CD4-positive, CD25-positive, alpha-beta regulatory T cell (primary cell): Measurements from ENCODE around the gene APPBP2. TPM values are rescaled to one million over a fixed set of nuclear protein-coding genes. Genes with fewer than 3 reads are reported as not detected.
A peak's percentile ranks its signal among the peaks of the same experiment; 100 is the strongest.

ENCODE experiments used
- ATAC-seq, 2 donors: fragments of 150-1000 bp; cut with Tn5 transposase; one replicate each; pipeline ENCODE4 v1.10.0; 2021; ENCODE audit warnings: low read depth in 2 of 2, moderate number of reproducible peaks in 2 of 2, moderate library complexity in 1 of 2
- DNase-seq, 3 donors: peaks; one replicate each; pipeline versions ENCODE4 v3.0.0 to v3.0.0-alpha.2; 2012 to 2022; ENCODE audit warnings: mixed read lengths in 1 of 3
- H3K27ac ChIP-seq: one replicate; pipeline ENCODE4 v1.7.0; 2013; ENCODE audit warnings: mild to moderate bottlenecking, low read length; ENCODE audit not compliant: insufficient read depth, poor library complexity, severe bottlenecking
- H3K27me3 ChIP-seq: one replicate; pipeline ENCODE4 v1.7.0; 2013; ENCODE audit warnings: low read length; ENCODE audit not compliant: control insufficient read depth, insufficient read depth
- H3K36me3 ChIP-seq: one replicate; pipeline ENCODE4 v1.7.0; 2013; ENCODE audit warnings: mild to moderate bottlenecking, low read length, moderate library complexity; ENCODE audit not compliant: control insufficient read depth, insufficient read depth
- H3K4me1 ChIP-seq: 2 replicates; pipeline ENCODE4 v1.7.0; 2013; ENCODE audit warnings: mild to moderate bottlenecking, low read length; ENCODE audit not compliant: insufficient read depth, control insufficient read depth, poor library complexity, severe bottlenecking
- H3K4me3 ChIP-seq: one replicate; pipeline ENCODE4 v1.7.0; 2013; ENCODE audit warnings: low read depth, mild to moderate bottlenecking, low read length, moderate library complexity
- H3K9me3 ChIP-seq, 2 experiments: 1 replicate in 1 of 2; 2 replicates in 1 of 2; pipeline ENCODE4 v1.7.0; 2013; ENCODE audit warnings: low read length in 2 of 2, mild to moderate bottlenecking in 1 of 2, moderate library complexity in 1 of 2; ENCODE audit not compliant: control insufficient read depth in 2 of 2
- H3K27ac Mint-ChIP-seq, 3 donors: one replicate each; pipeline ENCODE4 v1.8.0; 2020 to 2022; ENCODE audit warnings: mild to moderate bottlenecking in 3 of 3, mixed read lengths in 3 of 3, moderate library complexity in 2 of 3
- H3K27me3 Mint-ChIP-seq: one replicate; pipeline ENCODE4 v1.8.0; 2022; ENCODE audit warnings: mild to moderate bottlenecking, mixed read lengths
- H3K36me3 Mint-ChIP-seq: one replicate; pipeline ENCODE4 v1.8.0; 2020; ENCODE audit warnings: mixed read lengths
- H3K4me1 Mint-ChIP-seq, 4 donors: one replicate each; pipeline ENCODE4 v1.8.0; 2020 to 2022; ENCODE audit warnings: mixed read lengths in 4 of 4, mild to moderate bottlenecking in 1 of 4
- H3K4me3 Mint-ChIP-seq, 4 donors: one replicate each; pipeline ENCODE4 v1.8.0; 2020 to 2022; ENCODE audit warnings: mild to moderate bottlenecking in 4 of 4, mixed read lengths in 4 of 4, moderate library complexity in 3 of 4
- H3K9me3 Mint-ChIP-seq, 7 donors: one replicate each; pipeline ENCODE4 v1.8.0; 2020 to 2022; ENCODE audit warnings: mixed read lengths in 7 of 7, mild to moderate bottlenecking in 3 of 7, moderate library complexity in 2 of 7
- polyA plus RNA-seq, 4 donors: library from polyadenylated mRNA; unstranded; fragments of 300-500 nt; fragmentation: Illumina TruSeq; gene quantifications; one replicate each; pipeline ENCODE4 v1.2.3, GENCODE V29; 2021
- total RNA-seq: library from RNA; stranded (reverse); gene quantifications from one replicate; pipeline ENCODE4 v1.2.3, GENCODE V29; 2022

Gene APPBP2
- total and polyA plus RNA-seq, 5 donors from 2014 or later, result 26.2 to 39.1 (median 33.5) TPM

- Mint-ChIP-seq H3K4me3 (no peak overlapping the region), H3K36me3 (peaks cover 22% of the 10 kb centered on the region), H3K27me3 (no peaks in the 10 kb centered on the region), H3K9me3 (peaks cover 0 to 1% (median 0%) of the 10 kb centered on the region in 7 donors), H3K4me1 (peaks cover 1 to 10% (median 6%) of the 10 kb centered on the region in 4 donors), H3K27ac (peak overlapping the region in 1 of 3 donors; percentile 61)
- Histone ChIP-seq H3K9me3 (no peaks in the 10 kb centered on the region), H3K36me3 (peaks cover 67% of the 10 kb centered on the region), H3K27ac (no peak overlapping the region), H3K4me1 (no peaks in the 10 kb centered on the region), H3K27me3 (no peaks in the 10 kb centered on the region), H3K4me3 (no peak overlapping the region)
- DNase-seq (no peak), ATAC-seq (no peak)
Measured at GRCh38 chr17:60464343-60464742, 61.7 kb downstream of the APPBP2 start.

DNA sequence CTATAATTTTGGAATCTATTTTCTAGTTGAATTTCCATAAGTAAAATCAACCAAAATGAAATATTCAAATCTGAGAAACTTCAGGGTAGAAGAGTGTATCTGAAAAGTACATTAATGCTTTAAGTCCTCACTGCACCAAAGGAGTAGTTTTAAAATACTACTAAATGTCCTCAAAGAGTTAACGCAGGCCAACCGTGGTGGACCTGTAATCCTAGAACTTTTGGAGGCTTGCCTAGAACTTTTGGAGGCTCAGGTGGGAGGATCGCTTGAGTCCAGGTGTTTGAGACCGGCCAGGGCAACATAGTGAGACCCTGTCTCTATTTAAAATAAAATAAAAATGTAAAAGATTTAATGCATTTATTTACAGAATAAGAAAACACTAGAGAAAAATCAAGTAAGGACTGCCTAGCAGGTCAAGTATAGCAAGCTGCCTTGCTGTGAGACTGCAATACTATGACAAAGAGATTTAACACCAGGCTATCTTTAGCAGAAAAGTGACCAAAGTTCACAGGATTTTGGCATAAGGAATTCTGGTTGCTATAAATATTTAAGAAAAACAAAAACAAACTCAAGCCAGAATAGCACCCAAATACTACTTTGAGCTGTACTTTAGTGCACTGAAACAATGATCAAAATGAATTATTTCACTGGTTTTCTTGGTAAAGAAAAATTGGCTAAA lies 62.7 kb downstream of the APPBP2 start:
- no peaks in the 10 kb centered on the region for H3K27me3 Mint-ChIP-seq
- peaks cover 0 to 1% (median 0%) of the 10 kb centered on the region in 7 donors for H3K9me3 Mint-ChIP-seq
- H3K4me3 Mint-ChIP-seq, result no peak overlapping the region
- H3K36me3 ChIP-seq, result peaks cover 72% of the 10 kb centered on the region
- no peak overlapping the region for H3K27ac ChIP-seq
- H3K4me1 Mint-ChIP-seq, result peaks cover 0 to 10% (median 6%) of the 10 kb centered on the region in 4 donors
- H3K27me3 ChIP-seq, result no peaks in the 10 kb centered on the region
- peaks cover 30% of the 10 kb centered on the region for H3K36me3 Mint-ChIP-seq
- no peak overlapping the region for H3K4me3 ChIP-seq
- ATAC-seq (no peak), DNase-seq (no peak)
- no peaks in the 10 kb centered on the region for H3K4me1 ChIP-seq
- H3K9me3 ChIP-seq, result no peaks in the 10 kb centered on the region
- no peak overlapping the region for H3K27ac Mint-ChIP-seq

DNA sequence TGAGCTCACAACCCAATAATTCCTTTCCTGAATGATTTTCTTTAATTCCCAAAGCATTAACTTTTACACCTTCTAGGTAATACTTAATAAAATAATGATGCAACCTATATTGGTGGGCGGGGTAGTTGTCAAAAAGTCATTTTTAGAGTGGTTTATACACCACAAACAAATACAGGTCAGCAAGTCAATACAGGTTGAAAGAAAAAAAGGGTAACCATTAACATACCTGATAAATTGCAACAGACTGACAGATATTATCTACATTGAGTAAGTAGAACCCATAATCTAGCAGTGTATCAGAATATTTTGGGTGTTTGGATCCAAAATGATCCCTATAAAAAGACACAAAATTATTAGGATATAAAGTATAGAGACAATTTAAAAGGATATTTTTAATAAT lies 64.5 kb downstream of the APPBP2 start:
- no peak overlapping the region for H3K27ac Mint-ChIP-seq
- H3K27me3 Mint-ChIP-seq, result no peaks in the 10 kb centered on the region
- Histone ChIP-seq H3K4me1 (no peaks in the 10 kb centered on the region), H3K27ac (no peak overlapping the region), H3K27me3 (no peaks in the 10 kb centered on the region), H3K36me3 (peaks cover 85% of the 10 kb centered on the region), H3K9me3 (no peaks in the 10 kb centered on the region), H3K4me3 (no peak overlapping the region)
- peaks cover 0 to 9% (median 4%) of the 10 kb centered on the region in 4 donors for H3K4me1 Mint-ChIP-seq
- H3K36me3 Mint-ChIP-seq, result peaks cover 38% of the 10 kb centered on the region
- no peak overlapping the region for H3K4me3 Mint-ChIP-seq
- no peak for ATAC-seq
- H3K9me3 Mint-ChIP-seq, result peaks cover 0 to 2% (median 0%) of the 10 kb centered on the region in 7 donors
- no peak for DNase-seq

- peaks cover 35% of the 10 kb centered on the region for H3K36me3 Mint-ChIP-seq
- DNase-seq (no peak), ATAC-seq (no peak)
- Histone ChIP-seq H3K9me3 (no peaks in the 10 kb centered on the region), H3K4me1 (no peaks in the 10 kb centered on the region), H3K27ac (no peak overlapping the region), H3K36me3 (peaks cover 74% of the 10 kb centered on the region), H3K27me3 (no peaks in the 10 kb centered on the region), H3K4me3 (no peak overlapping the region)
- H3K4me3 Mint-ChIP-seq, result no peak overlapping the region
- H3K4me1 Mint-ChIP-seq, result peaks cover 0 to 9% (median 4%) of the 10 kb centered on the region in 4 donors
- no peak overlapping the region for H3K27ac Mint-ChIP-seq
- H3K9me3 Mint-ChIP-seq, result peaks cover 0 to 2% (median 0%) of the 10 kb centered on the region in 7 donors
- no peaks in the 10 kb centered on the region for H3K27me3 Mint-ChIP-seq
Measured at GRCh38 chr17:60457148-60457547, 68.9 kb downstream of the APPBP2 start.

DNA sequence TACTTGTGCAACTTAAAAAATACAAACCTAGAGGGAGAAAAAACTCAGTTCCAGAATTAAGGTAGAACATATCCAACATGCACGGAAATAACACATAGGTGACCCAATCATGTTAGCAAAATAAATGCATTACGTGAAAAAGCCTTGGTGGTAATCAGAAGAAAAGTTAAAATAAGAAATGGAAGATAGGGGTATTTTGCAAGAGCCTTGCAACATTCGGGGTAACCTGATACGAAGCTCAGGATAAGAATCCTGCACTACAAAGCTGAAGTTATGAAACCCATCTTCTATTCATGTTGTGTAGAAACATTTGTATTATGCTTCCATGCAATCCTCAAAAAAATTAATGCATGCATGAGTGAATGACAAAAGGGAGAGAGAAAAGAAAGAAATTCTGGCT lies 70.7 kb downstream of the APPBP2 start:
- no peak overlapping the region for H3K4me3 Mint-ChIP-seq
- no peaks in the 10 kb centered on the region for H3K27me3 Mint-ChIP-seq
- H3K4me1 Mint-ChIP-seq, result peaks cover 0 to 9% (median 4%) of the 10 kb centered on the region in 4 donors
- Histone ChIP-seq H3K4me1 (no peaks in the 10 kb centered on the region), H3K9me3 (no peaks in the 10 kb centered on the region), H3K27ac (no peak overlapping the region), H3K27me3 (no peaks in the 10 kb centered on the region), H3K4me3 (no peak overlapping the region), H3K36me3 (peaks cover 70% of the 10 kb centered on the region)
- DNase-seq (no peak), ATAC-seq (no peak)
- H3K36me3 Mint-ChIP-seq, result peaks cover 40% of the 10 kb centered on the region
- peaks cover 0 to 2% (median 0%) of the 10 kb centered on the region in 7 donors for H3K9me3 Mint-ChIP-seq
- no peak overlapping the region for H3K27ac Mint-ChIP-seq

DNA sequence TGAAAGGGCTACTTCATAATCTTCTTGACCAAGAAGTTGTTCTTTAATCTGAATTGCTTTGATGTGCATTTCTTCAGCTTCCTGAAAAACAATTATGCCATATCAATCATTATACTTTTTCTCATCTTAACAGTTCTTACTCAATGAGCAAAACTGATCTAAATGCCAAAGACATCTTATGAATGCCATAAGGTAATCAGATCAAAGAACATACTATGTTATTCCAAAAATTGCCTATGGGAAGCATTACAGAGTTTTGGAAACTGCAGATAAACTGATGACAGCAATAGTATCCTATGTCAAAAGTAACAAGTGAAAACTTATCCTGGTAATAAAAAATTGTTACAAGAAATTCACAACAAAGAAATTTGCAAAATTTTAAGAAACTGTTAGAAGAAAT lies 74.1 kb downstream of the APPBP2 start:
- Histone ChIP-seq H3K27ac (no peak overlapping the region), H3K9me3 (no peaks in the 10 kb centered on the region), H3K4me1 (no peaks in the 10 kb centered on the region), H3K36me3 (peaks cover 71% of the 10 kb centered on the region), H3K27me3 (no peaks in the 10 kb centered on the region), H3K4me3 (no peak overlapping the region)
- ATAC-seq (no peak), DNase-seq (no peak)
- Mint-ChIP-seq H3K4me3 (no peak overlapping the region), H3K27me3 (no peaks in the 10 kb centered on the region), H3K9me3 (no peaks in the 10 kb centered on the region), H3K27ac (no peak overlapping the region), H3K4me1 (peaks cover 0 to 4% (median 0%) of the 10 kb centered on the region in 4 donors), H3K36me3 (peaks cover 37% of the 10 kb centered on the region)

- DNase-seq (no peak), ATAC-seq (no peak)
- H3K4me3 ChIP-seq, result no peak overlapping the region
- H3K36me3 ChIP-seq, result peaks cover 73% of the 10 kb centered on the region
- H3K27me3 Mint-ChIP-seq, result no peaks in the 10 kb centered on the region
- peaks cover 0 to 2% (median 0%) of the 10 kb centered on the region in 4 donors for H3K4me1 Mint-ChIP-seq
- H3K4me1 ChIP-seq, result no peaks in the 10 kb centered on the region
- no peak overlapping the region for H3K27ac ChIP-seq
- H3K9me3 Mint-ChIP-seq, result no peaks in the 10 kb centered on the region
- H3K4me3 Mint-ChIP-seq, result no peak overlapping the region
- H3K27me3 ChIP-seq, result no peaks in the 10 kb centered on the region
- H3K9me3 ChIP-seq, result no peaks in the 10 kb centered on the region
- no peak overlapping the region for H3K27ac Mint-ChIP-seq
- peaks cover 32% of the 10 kb centered on the region for H3K36me3 Mint-ChIP-seq
Measured at GRCh38 chr17:60451071-60451470, 75.0 kb downstream of the APPBP2 start.

- no peak for ATAC-seq
- H3K27ac Mint-ChIP-seq, result no peak overlapping the region
- no peak overlapping the region for H3K4me3 Mint-ChIP-seq
- H3K4me1 Mint-ChIP-seq, result no peaks in the 10 kb centered on the region
- no peaks in the 10 kb centered on the region for H3K9me3 Mint-ChIP-seq
- peaks cover 25% of the 10 kb centered on the region for H3K36me3 Mint-ChIP-seq
- H3K4me1 ChIP-seq, result no peaks in the 10 kb centered on the region
- no peak for DNase-seq
- no peak overlapping the region for H3K27ac ChIP-seq
- peaks cover 59% of the 10 kb centered on the region for H3K36me3 ChIP-seq
- no peaks in the 10 kb centered on the region for H3K27me3 ChIP-seq
- no peak overlapping the region for H3K4me3 ChIP-seq
- H3K9me3 ChIP-seq, result no peaks in the 10 kb centered on the region
- no peaks in the 10 kb centered on the region for H3K27me3 Mint-ChIP-seq
Measured at GRCh38 chr17:60447375-60447774, 78.7 kb downstream of the APPBP2 start.
